DND-41 (cell line): ENCODE measurements around the gene WDR31.

Experiments
- ATAC-seq: fragments of 200-7000 bp; cut with Tn5 transposase; 3 replicates; pipeline ENCODE4 v1.9.1; 2021; ENCODE audit warnings: low read depth; ENCODE audit not compliant: insufficient read depth
- DNase-seq: peaks from one replicate; pipeline ENCODE4 v3.0.0-alpha.2; 2020
- H2AFZ ChIP-seq: 2 replicates; pipeline ENCODE4 v1.6.0; 2012; ENCODE audit warnings: low read depth, low read length
- H3K27ac ChIP-seq: 2 replicates; pipeline ENCODE4 v1.5.1; 2012; ENCODE audit warnings: low read length, inconsistent platforms
- H3K27me3 ChIP-seq: fragments of 200-600 bp; sonication (generic); 2 replicates; pipeline ENCODE4 v1.6.0; 2012; ENCODE audit warnings: low read length, mild to moderate bottlenecking, inconsistent platforms; ENCODE audit not compliant: insufficient read depth, poor library complexity
- H3K36me3 ChIP-seq: 2 replicates; pipeline ENCODE4 v1.5.1; 2012; ENCODE audit warnings: low read length, inconsistent platforms; ENCODE audit not compliant: insufficient read depth
- H3K4me1 ChIP-seq: 2 replicates; pipeline ENCODE4 v1.5.1; 2012; ENCODE audit warnings: mild to moderate bottlenecking, low read length; ENCODE audit not compliant: insufficient read depth
- H3K4me2 ChIP-seq: 2 replicates; pipeline ENCODE4 v1.6.0; 2012; ENCODE audit warnings: mild to moderate bottlenecking, moderate library complexity, low read length, inconsistent platforms; ENCODE audit not compliant: insufficient read depth
- H3K4me3 ChIP-seq, 2 experiments: fragments of 200-600 bp in 1 of 2; shearing (Covaris generic) in 1 of 2; 2 replicates each; pipeline ENCODE4 v1.5.1; 2012 to 2016; ENCODE audit warnings: inconsistent platforms in 2 of 2, low read length in 2 of 2, mild to moderate bottlenecking in 2 of 2, low read depth in 1 of 2, moderate library complexity in 1 of 2
- H3K79me2 ChIP-seq: 2 replicates; pipeline ENCODE4 v1.6.0; 2012; ENCODE audit warnings: low read length, inconsistent platforms; ENCODE audit not compliant: insufficient read depth
- H3K9ac ChIP-seq: 2 replicates; pipeline ENCODE4 v1.6.0; 2012; ENCODE audit warnings: low read depth, mild to moderate bottlenecking, inconsistent platforms, low read length, moderate library complexity
- H3K9me3 ChIP-seq: 2 replicates; pipeline ENCODE4 v1.5.1; 2012; ENCODE audit warnings: low read length, moderate library complexity, mild to moderate bottlenecking, inconsistent platforms; ENCODE audit not compliant: insufficient read depth, severe bottlenecking
- H4K20me1 ChIP-seq: 2 replicates; pipeline ENCODE4 v1.6.0; 2012; ENCODE audit warnings: low read length; ENCODE audit not compliant: insufficient read depth
- EZH2 ChIP-seq: IDR thresholded peaks from 3 replicates; pipeline ENCODE4 v1.6.1; 2012; ENCODE audit warnings: borderline replicate concordance, low read depth, mild to moderate bottlenecking, moderate library complexity, low read length, inconsistent platforms; ENCODE audit not compliant: severe bottlenecking
- TF ChIP-seq, protein P1 (sequence below): IDR thresholded peaks from 2 replicates; pipeline ENCODE4 v1.5.1; 2012; ENCODE audit warnings: borderline replicate concordance, low read length, moderate library complexity, mild to moderate bottlenecking; ENCODE audit not compliant: poor library complexity, severe bottlenecking; ENCODE audit errors: extremely low read depth

The WDR31 gene

DNA sequence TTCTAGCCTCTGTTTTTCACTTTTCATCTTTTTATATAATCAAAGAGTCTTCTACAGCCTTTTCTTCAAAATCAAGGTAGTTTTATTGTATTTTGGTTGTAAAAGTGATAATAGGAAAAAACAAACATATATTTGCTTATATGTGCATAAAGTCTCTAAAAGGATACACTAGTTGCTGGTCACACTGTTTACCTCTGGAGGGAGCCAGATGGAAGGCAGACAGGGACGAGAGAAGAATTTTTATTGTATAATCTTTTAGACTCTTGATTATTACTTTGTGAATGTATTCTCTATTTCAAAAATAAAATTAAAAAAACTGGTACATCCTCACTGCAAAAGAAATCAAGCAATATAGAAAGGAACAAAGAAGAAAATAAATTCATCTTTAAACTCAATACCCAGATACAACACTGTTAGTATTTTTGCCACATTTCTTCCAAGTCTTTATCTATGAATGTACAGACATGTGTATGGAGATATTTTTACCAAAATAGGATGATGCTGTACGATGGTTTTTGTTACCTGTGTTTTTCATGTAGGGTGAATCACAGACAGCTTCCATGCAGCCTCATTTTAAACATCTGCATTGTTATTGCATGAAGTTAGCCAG, 30.8 kb downstream of the WDR31 start:
- DNase-seq = peak; percentile 19
- no peak overlapping the region for H2AFZ ChIP-seq
- no peaks in the 10 kb centered on the region for H3K79me2 ChIP-seq
- H3K4me2 ChIP-seq = no peak overlapping the region
- no peaks in the 10 kb centered on the region for H3K27me3 ChIP-seq
- no peak overlapping the region for H3K27ac ChIP-seq
- ATAC-seq = peak; percentile 58; the same call in 2 of the 3 replicates
- TF ChIP-seq, protein P1, sequence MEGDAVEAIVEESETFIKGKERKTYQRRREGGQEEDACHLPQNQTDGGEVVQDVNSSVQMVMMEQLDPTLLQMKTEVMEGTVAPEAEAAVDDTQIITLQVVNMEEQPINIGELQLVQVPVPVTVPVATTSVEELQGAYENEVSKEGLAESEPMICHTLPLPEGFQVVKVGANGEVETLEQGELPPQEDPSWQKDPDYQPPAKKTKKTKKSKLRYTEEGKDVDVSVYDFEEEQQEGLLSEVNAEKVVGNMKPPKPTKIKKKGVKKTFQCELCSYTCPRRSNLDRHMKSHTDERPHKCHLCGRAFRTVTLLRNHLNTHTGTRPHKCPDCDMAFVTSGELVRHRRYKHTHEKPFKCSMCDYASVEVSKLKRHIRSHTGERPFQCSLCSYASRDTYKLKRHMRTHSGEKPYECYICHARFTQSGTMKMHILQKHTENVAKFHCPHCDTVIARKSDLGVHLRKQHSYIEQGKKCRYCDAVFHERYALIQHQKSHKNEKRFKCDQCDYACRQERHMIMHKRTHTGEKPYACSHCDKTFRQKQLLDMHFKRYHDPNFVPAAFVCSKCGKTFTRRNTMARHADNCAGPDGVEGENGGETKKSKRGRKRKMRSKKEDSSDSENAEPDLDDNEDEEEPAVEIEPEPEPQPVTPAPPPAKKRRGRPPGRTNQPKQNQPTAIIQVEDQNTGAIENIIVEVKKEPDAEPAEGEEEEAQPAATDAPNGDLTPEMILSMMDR = peak; percentile 70
- TF ChIP-seq EZH2 = no peak
- no peak overlapping the region for H3K9ac ChIP-seq
- no peaks in the 10 kb centered on the region for H4K20me1 ChIP-seq
- no peak overlapping the region for H3K4me3 ChIP-seq
- no peaks in the 10 kb centered on the region for H3K4me1 ChIP-seq
- H3K36me3 ChIP-seq = no peaks in the 10 kb centered on the region
- H3K9me3 ChIP-seq = no peaks in the 10 kb centered on the region

DNA sequence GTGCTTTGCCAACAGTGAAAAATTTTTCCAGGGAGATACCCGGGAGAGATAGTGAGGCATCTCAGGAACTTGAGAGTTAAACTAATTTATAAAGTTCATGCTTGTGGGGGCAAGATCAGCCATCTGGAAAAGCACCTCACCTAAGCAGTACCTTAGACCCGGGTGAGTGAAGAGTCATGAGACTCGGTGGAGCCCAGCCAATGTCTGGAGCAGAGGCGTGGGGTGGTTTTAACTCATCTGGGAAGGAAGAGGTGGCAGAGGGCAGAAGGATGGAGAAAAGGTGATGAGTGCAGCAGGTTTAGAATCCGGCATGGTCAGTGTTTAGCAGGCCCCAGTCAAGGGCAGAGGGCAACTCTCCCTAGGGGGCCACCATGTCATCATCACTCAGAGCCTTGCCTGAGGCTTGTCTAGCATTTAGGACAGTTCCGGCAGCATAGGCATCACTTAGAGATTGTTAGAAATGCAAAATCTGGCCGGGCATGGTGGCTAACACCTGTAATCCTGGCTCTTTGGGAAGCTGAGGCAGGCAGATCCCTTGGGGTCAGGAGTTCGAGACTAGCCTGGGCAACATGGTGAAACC, 32.6 kb downstream of the WDR31 start:
- no peak for DNase-seq
- no peaks in the 10 kb centered on the region for H3K4me1 ChIP-seq
- H4K20me1 ChIP-seq = no peaks in the 10 kb centered on the region
- H3K4me2 ChIP-seq = no peak overlapping the region
- H3K36me3 ChIP-seq = no peaks in the 10 kb centered on the region
- no peaks in the 10 kb centered on the region for H3K27me3 ChIP-seq
- TF ChIP-seq, protein P1 = no peak
- TF ChIP-seq EZH2 = no peak
- ATAC-seq = no peak
- no peak overlapping the region for H3K9ac ChIP-seq
- no peak overlapping the region for H3K4me3 ChIP-seq
- H3K27ac ChIP-seq = no peak overlapping the region
- no peak overlapping the region for H2AFZ ChIP-seq
- H3K9me3 ChIP-seq = no peaks in the 10 kb centered on the region
- H3K79me2 ChIP-seq = no peaks in the 10 kb centered on the region

DNA sequence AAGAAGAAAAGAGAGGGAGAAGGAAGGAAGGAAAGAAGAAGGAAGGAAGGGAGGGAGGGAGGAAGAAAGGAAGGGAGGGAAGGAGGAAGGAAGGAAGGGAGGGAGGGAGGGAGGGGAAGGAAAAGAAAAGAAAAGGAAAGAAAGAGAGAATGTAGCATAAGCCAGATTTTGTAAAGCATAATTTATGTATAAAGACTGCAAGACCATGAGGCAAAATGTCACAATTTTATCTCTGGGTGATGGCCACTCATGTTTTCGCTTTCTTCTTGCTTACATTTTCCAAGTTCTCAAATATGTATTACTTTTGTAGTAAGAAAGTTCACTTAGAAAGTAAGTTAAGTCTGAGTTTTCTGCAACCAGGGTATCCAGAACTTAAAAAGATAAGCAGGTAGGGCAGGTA, 33.5 kb downstream of the WDR31 start:
- Histone ChIP-seq H3K4me3 (no peak overlapping the region), H3K27ac (no peak overlapping the region), H4K20me1 (no peaks in the 10 kb centered on the region), H3K9me3 (no peaks in the 10 kb centered on the region), H3K4me1 (no peaks in the 10 kb centered on the region), H3K79me2 (no peaks in the 10 kb centered on the region), H3K4me2 (no peak overlapping the region), H3K9ac (no peak overlapping the region), H3K36me3 (no peaks in the 10 kb centered on the region), H2AFZ (no peak overlapping the region), H3K27me3 (no peaks in the 10 kb centered on the region)
- DNase-seq = no peak
- no peak for ATAC-seq
- no peak for TF ChIP-seq EZH2
- TF ChIP-seq, protein P1 = no peak
